GM12878 (cell line): ENCODE data around the gene CANX. TPM values are rescaled to one million over a fixed set of nuclear protein-coding genes. Genes with fewer than 3 reads are reported as not detected.
A peak's percentile ranks its signal among the peaks of the same experiment; 100 is the strongest.

Experiments used
- ATF7 ChIP-seq: fragments of 450-650 bp; IDR thresholded peaks from 2 replicates; pipeline ENCODE4 v1.6.1; 2016; ENCODE audit warnings: low read depth, mild to moderate bottlenecking
- BACH1 ChIP-seq: fragments of 450-650 bp; IDR thresholded peaks from 2 replicates; pipeline ENCODE4 v1.6.1; 2017; ENCODE audit warnings: mild to moderate bottlenecking, borderline replicate concordance
- BRCA1 ChIP-seq: IDR thresholded peaks from 2 replicates; pipeline ENCODE4 v1.6.1; 2011; ENCODE audit warnings: low read depth, low read length, improper control_type of control experiment
- CBX5 ChIP-seq: sonication (generic); IDR thresholded peaks from 2 replicates; pipeline ENCODE4 v1.6.1; 2016; ENCODE audit warnings: low read depth, moderate library complexity, mild to moderate bottlenecking, inconsistent platforms
- GATAD2B ChIP-seq: fragments of 450-650 bp; conservative IDR thresholded peaks from 2 replicates; pipeline ENCODE4 v1.6.1; 2017; ENCODE audit warnings: low read depth, mild to moderate bottlenecking, moderate library complexity
- HDGF ChIP-seq: fragments of 450-650 bp; IDR thresholded peaks from 2 replicates; pipeline ENCODE4 v1.6.1; 2016; ENCODE audit warnings: antibody characterized with exemption
- MYC ChIP-seq: IDR thresholded peaks from 2 replicates; pipeline ENCODE4 v1.6.1; 2011; ENCODE audit warnings: mild to moderate bottlenecking, low read length, moderate library complexity, inconsistent platforms; ENCODE audit not compliant: insufficient read depth, insufficient replicate concordance, insufficient read length, severe bottlenecking
- NBN ChIP-seq: fragments of 450-650 bp; IDR thresholded peaks from 2 replicates; pipeline ENCODE4 v1.6.1; 2016
- NR2C2 ChIP-seq: IDR thresholded peaks from 2 replicates; pipeline ENCODE4 v1.6.1; 2011; ENCODE audit warnings: borderline replicate concordance, low read depth; ENCODE audit not compliant: control insufficient read depth, insufficient read length
- PML ChIP-seq: IDR thresholded peaks from 2 replicates; pipeline ENCODE4 v1.6.1; 2012; ENCODE audit warnings: low read length, inconsistent platforms
- POLR2AphosphoS2 ChIP-seq: IDR thresholded peaks from 2 replicates; pipeline ENCODE4 v1.6.1; 2011; ENCODE audit warnings: low read depth, mild to moderate bottlenecking, low read length, improper control_type of control experiment, moderate library complexity
- RAD51 ChIP-seq: fragments of 450-650 bp; IDR thresholded peaks from 2 replicates; pipeline ENCODE4 v1.6.1; 2016; ENCODE audit warnings: moderate library complexity, mild to moderate bottlenecking, inconsistent platforms
- RFX5 ChIP-seq: IDR thresholded peaks from 2 replicates; pipeline ENCODE4 v1.6.1; 2011; ENCODE audit warnings: low read depth, low read length, improper control_type of control experiment
- SUZ12 ChIP-seq: fragments of 200-600 bp; sonication (generic); IDR thresholded peaks from one replicate; pipeline ENCODE4 v1.6.1; 2018; ENCODE audit warnings: antibody characterized with exemption, mild to moderate bottlenecking; ENCODE audit not compliant: unreplicated experiment
- ZBTB40 ChIP-seq: fragments of 450-650 bp; IDR thresholded peaks from 2 replicates; pipeline ENCODE4 v1.6.1; 2016; ENCODE audit warnings: mild to moderate bottlenecking, moderate library complexity, borderline replicate concordance
- ZNF622 ChIP-seq: fragments of 450-650 bp; IDR thresholded peaks from 2 replicates; pipeline ENCODE4 v1.6.1; 2017; ENCODE audit warnings: mild to moderate bottlenecking, inconsistent platforms
- polyA plus RNA-seq, 11 experiments: library from polyadenylated mRNA; depleted of rRNA in 4 of 11; unstranded in 6 of 11; stranded (reverse) in 5 of 11; fragments of >200 nt; fragmentation: Nextera tagmentation in 4 of 11; fragmentation: Illumina TruSeq in 1 of 11; extraction: Ambion mirVana in 4 of 11; extraction: Trizol in 1 of 11; gene quantifications; 1 replicate in 1 of 11; 2 replicates in 10 of 11; pipeline versions ENCODE4 v1.2.1 to v1.2.3, GENCODE V29; 2011 to 2016; ENCODE audit warnings: inconsistent platforms in 2 of 11, missing spikeins in 2 of 11, low read depth in 1 of 11
- total RNA-seq, 4 experiments: library from RNA; depleted of rRNA in 3 of 4; stranded (reverse); fragments of >200 nt in 3 of 4; fragmentation: Illumina TruSeq in 1 of 4; extraction: Trizol in 1 of 4; gene quantifications; 2 replicates each; pipeline versions ENCODE4 v1.2.1 to v1.2.3, GENCODE V29; 2013 to 2021
- TF ChIP-seq, protein P1 (sequence below), 3 experiments: IDR thresholded peaks in 2 of 3; conservative IDR thresholded peaks in 1 of 3; 2 replicates each; pipeline ENCODE4 v1.5.1; 2011; ENCODE audit warnings: low read depth in 3 of 3, low read length in 3 of 3, mild to moderate bottlenecking in 3 of 3, control low read depth in 2 of 3, moderate library complexity in 2 of 3, inconsistent platforms in 1 of 3, mixed read lengths in 1 of 3; ENCODE audit not compliant: control insufficient read depth in 2 of 3, insufficient read depth in 1 of 3; ENCODE audit errors: extremely low read depth in 1 of 3
- TF ChIP-seq, protein P2 (sequence below): fragments of 450-650 bp; IDR thresholded peaks from 2 replicates; pipeline ENCODE4 v1.6.1; 2017; ENCODE audit warnings: antibody characterized with exemption, mild to moderate bottlenecking, moderate library complexity
- TF ChIP-seq, protein P3 (sequence below): IDR thresholded peaks from 2 replicates; pipeline ENCODE4 v1.6.1; 2012; ENCODE audit warnings: low read depth, low read length, improper control_type of control experiment

CANX gene
- total and polyA plus RNA-seq, 10 of the 15 experiments (the other 5 are each of a cell fraction or from before 2014, with no cell fraction given): 78.2 to 602 (median 412) TPM

GRCh38 chr5:179699616-179700237, 960 bp downstream of the CANX start (continued):
- TF ChIP-seq ZBTB40 (no peak), CBX5 (no peak), NBN (0 out of 2 replicates have a peak, but pooled peaks have one; percentile 17), NR2C2 (no peak), BACH1 (no peak), MYC (no peak), RAD51 (no peak), RFX5 (peak; percentile 57; the same call in 1 of the 2 replicates), GATAD2B (no peak), PML (no peak), SUZ12 (no peak), ATF7 (no peak), HDGF (no peak), BRCA1 (no peak), ZNF622 (no peak), POLR2AphosphoS2 (no peak)
- TF ChIP-seq, protein P1, sequence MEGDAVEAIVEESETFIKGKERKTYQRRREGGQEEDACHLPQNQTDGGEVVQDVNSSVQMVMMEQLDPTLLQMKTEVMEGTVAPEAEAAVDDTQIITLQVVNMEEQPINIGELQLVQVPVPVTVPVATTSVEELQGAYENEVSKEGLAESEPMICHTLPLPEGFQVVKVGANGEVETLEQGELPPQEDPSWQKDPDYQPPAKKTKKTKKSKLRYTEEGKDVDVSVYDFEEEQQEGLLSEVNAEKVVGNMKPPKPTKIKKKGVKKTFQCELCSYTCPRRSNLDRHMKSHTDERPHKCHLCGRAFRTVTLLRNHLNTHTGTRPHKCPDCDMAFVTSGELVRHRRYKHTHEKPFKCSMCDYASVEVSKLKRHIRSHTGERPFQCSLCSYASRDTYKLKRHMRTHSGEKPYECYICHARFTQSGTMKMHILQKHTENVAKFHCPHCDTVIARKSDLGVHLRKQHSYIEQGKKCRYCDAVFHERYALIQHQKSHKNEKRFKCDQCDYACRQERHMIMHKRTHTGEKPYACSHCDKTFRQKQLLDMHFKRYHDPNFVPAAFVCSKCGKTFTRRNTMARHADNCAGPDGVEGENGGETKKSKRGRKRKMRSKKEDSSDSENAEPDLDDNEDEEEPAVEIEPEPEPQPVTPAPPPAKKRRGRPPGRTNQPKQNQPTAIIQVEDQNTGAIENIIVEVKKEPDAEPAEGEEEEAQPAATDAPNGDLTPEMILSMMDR (IDR thresholded peaks at IDR 0.05 in 2 of 3, conservative IDR thresholded peaks at IDR 0.05 in 1 of 3; ENCODE audit: control insufficient read depth in 2 of 3, extremely low read depth in 1 of 3, insufficient read depth in 1 of 3, low read depth in 3 of 3, low read length in 3 of 3): no peak
- TF ChIP-seq, protein P2, sequence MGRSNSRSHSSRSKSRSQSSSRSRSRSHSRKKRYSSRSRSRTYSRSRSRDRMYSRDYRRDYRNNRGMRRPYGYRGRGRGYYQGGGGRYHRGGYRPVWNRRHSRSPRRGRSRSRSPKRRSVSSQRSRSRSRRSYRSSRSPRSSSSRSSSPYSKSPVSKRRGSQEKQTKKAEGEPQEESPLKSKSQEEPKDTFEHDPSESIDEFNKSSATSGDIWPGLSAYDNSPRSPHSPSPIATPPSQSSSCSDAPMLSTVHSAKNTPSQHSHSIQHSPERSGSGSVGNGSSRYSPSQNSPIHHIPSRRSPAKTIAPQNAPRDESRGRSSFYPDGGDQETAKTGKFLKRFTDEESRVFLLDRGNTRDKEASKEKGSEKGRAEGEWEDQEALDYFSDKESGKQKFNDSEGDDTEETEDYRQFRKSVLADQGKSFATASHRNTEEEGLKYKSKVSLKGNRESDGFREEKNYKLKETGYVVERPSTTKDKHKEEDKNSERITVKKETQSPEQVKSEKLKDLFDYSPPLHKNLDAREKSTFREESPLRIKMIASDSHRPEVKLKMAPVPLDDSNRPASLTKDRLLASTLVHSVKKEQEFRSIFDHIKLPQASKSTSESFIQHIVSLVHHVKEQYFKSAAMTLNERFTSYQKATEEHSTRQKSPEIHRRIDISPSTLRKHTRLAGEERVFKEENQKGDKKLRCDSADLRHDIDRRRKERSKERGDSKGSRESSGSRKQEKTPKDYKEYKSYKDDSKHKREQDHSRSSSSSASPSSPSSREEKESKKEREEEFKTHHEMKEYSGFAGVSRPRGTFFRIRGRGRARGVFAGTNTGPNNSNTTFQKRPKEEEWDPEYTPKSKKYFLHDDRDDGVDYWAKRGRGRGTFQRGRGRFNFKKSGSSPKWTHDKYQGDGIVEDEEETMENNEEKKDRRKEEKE: no peak
- TF ChIP-seq, protein P3, sequence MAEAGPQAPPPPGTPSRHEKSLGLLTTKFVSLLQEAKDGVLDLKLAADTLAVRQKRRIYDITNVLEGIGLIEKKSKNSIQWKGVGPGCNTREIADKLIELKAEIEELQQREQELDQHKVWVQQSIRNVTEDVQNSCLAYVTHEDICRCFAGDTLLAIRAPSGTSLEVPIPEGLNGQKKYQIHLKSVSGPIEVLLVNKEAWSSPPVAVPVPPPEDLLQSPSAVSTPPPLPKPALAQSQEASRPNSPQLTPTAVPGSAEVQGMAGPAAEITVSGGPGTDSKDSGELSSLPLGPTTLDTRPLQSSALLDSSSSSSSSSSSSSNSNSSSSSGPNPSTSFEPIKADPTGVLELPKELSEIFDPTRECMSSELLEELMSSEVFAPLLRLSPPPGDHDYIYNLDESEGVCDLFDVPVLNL: no peak
